ENCODE data around the gene AGR2.
"Not testable (repeated sequence)": the region's sequence is repeated elsewhere in the genome, so short reads cannot be mapped to it uniquely, and the experiment has no call there.

Gene AGR2

GRCh38 chr7:16773884-16774283, 30.9 kb downstream of the AGR2 start:
- DNase-seq (ENCODE audit: low read depth), result no peak

- no peak for DNase-seq (ENCODE audit: low read depth)
Observed at GRCh38 chr7:16773326-16773725, 31.5 kb downstream of the AGR2 start.

- DNase-seq (ENCODE audit: low read depth), result no peak
Observed at GRCh38 chr7:16770657-16771329, 34.0 kb downstream of the AGR2 start.

- not testable (repeated sequence) for DNase-seq (ENCODE audit: low read depth)
Observed at GRCh38 chr7:16769994-16770393, 34.8 kb downstream of the AGR2 start.

- DNase-seq (ENCODE audit: low read depth), result no peak
Observed at GRCh38 chr7:16765436-16765859, 39.4 kb downstream of the AGR2 start.

- DNase-seq (ENCODE audit: low read depth), result no peak
Observed at GRCh38 chr7:16764942-16765341, 39.9 kb downstream of the AGR2 start.

GRCh38 chr7:16762177-16762576, 42.6 kb downstream of the AGR2 start:
- no peak for DNase-seq (ENCODE audit: low read depth)

GRCh38 chr7:16759840-16760239, 45.0 kb downstream of the AGR2 start:
- no peak for DNase-seq (ENCODE audit: low read depth)

- no peak for DNase-seq (ENCODE audit: low read depth)
Observed at GRCh38 chr7:16758631-16759611, 45.9 kb downstream of the AGR2 start.

- DNase-seq (ENCODE audit: low read depth), result no peak
Observed at GRCh38 chr7:16758036-16758435, 46.8 kb downstream of the AGR2 start.

GRCh38 chr7:16755397-16755796, 49.4 kb downstream of the AGR2 start:
- no peak for DNase-seq (ENCODE audit: low read depth)

- DNase-seq (ENCODE audit: low read depth), result no peak
Observed at GRCh38 chr7:16754856-16755317, 49.9 kb downstream of the AGR2 start.

GRCh38 chr7:16753932-16754855, 50.6 kb downstream of the AGR2 start:
- DNase-seq (ENCODE audit: low read depth), result no peak

GRCh38 chr7:16753102-16753931, 51.5 kb downstream of the AGR2 start, which contains the start of gene TSPAN13:
TSPAN13 (plus strand) TSS chr7:16753755; CDS start chr7:16753968, 213 bp downstream.
- peak; percentile 11 for DNase-seq (ENCODE audit: low read depth)

- DNase-seq (ENCODE audit: low read depth), result no peak
Observed at GRCh38 chr7:16747102-16747501, 57.7 kb downstream of the AGR2 start.

GRCh38 chr7:16745645-16746044, 59.2 kb downstream of the AGR2 start:
- no peak for DNase-seq (ENCODE audit: low read depth)

GRCh38 chr7:16744518-16745250, 60.1 kb downstream of the AGR2 start:
- no peak for DNase-seq (ENCODE audit: low read depth)

GRCh38 chr7:16743236-16743635, 61.6 kb downstream of the AGR2 start:
- no peak for DNase-seq (ENCODE audit: low read depth)

GRCh38 chr7:16742547-16742946, 62.3 kb downstream of the AGR2 start:
- no peak for DNase-seq (ENCODE audit: low read depth)
